ENCODE measurements around the gene DNAJC15.
A peak's percentile ranks its signal among the peaks of the same experiment; 100 is the strongest.

Gene DNAJC15

GRCh38 chr13:43054803-43055802, 31.7 kb downstream of the DNAJC15 start:
- Histone ChIP-seq H3K18ac (ENCODE audit: low read length) (no peak overlapping the region), H2BK15ac (ENCODE audit: low read length) (no peak overlapping the region), H3K4me3 (ENCODE audit: low read length in 2 of 2) (peak overlapping the region in 1 of 2 donors; percentile 12), H4K91ac (ENCODE audit: low read depth, low read length, poor library complexity) (no peak overlapping the region), H2AK5ac (ENCODE audit: low read depth, low read length) (no peak overlapping the region), H3K9me3 (replicated peaks in 1 of 2; ENCODE audit: control insufficient read depth in 2 of 2, insufficient read depth in 1 of 2, low read depth in 1 of 2, low read length in 2 of 2) (peaks cover 0 to 5% of the 10 kb centered on the region in 2 donors), H3K79me1 (ENCODE audit: low read depth, low read length) (no peaks in the 10 kb centered on the region), H3K4ac (ENCODE audit: low read length) (no peak overlapping the region), H3K27me3 (ENCODE audit: control insufficient read depth in 3 of 3, insufficient read depth in 3 of 3, low read depth in 1 of 3, low read length in 3 of 3) (no peaks in the 10 kb centered on the region), H3K9ac (ENCODE audit: low read depth, low read length, poor library complexity) (no peak overlapping the region), H3K4me2 (ENCODE audit: insufficient read depth, low read length, poor library complexity, severe bottlenecking) (peak overlapping the region; percentile 43), H3K4me1 (ENCODE audit: control insufficient read depth in 2 of 2, insufficient read depth in 1 of 2, low read depth in 1 of 2, low read length in 2 of 2) (peaks cover 0 to 4% of the 10 kb centered on the region in 2 donors), H2BK120ac (ENCODE audit: low read depth, low read length) (no peak overlapping the region), H3K23ac (ENCODE audit: low read depth, low read length, poor library complexity) (no peak overlapping the region), H3K14ac (ENCODE audit: low read length) (no peak overlapping the region), H2AFZ (ENCODE audit: low read length) (peak overlapping the region; percentile 58), H4K8ac (ENCODE audit: low read depth, low read length) (no peak overlapping the region), H2BK12ac (ENCODE audit: low read length) (no peak overlapping the region), H2BK5ac (ENCODE audit: low read length) (no peak overlapping the region), H3K27ac (replicated peaks; ENCODE audit: low read length) (peak overlapping the region; percentile 74), H3K36me3 (replicated peaks in 1 of 2; ENCODE audit: control insufficient read depth in 2 of 2, insufficient read depth in 2 of 2, low read length in 2 of 2) (no peaks in the 10 kb centered on the region)
- peak; percentile 70 for DNase-seq (ENCODE audit: low spot score)
- no CpG with 5 or more reads among the region's 13 CpGs for WGBS, 2 donors (ENCODE audit: extremely low coverage in 2 of 2, insufficient read length in 2 of 2, insufficient replicate concordance in 1 of 2)

GRCh38 chr13:43057653-43058317, 34.4 kb downstream of the DNAJC15 start:
- WGBS, 2 donors (ENCODE audit: extremely low coverage in 2 of 2, insufficient read length in 2 of 2, insufficient replicate concordance in 1 of 2) = no CpG with 5 or more reads among the region's 3 CpGs
- Histone ChIP-seq H2BK120ac (ENCODE audit: low read depth, low read length) (no peak overlapping the region), H3K36me3 (replicated peaks in 1 of 2; ENCODE audit: control insufficient read depth in 2 of 2, insufficient read depth in 2 of 2, low read length in 2 of 2) (no peaks in the 10 kb centered on the region), H3K4me1 (ENCODE audit: control insufficient read depth in 2 of 2, insufficient read depth in 1 of 2, low read depth in 1 of 2, low read length in 2 of 2) (peaks cover 0 to 4% of the 10 kb centered on the region in 2 donors), H3K23ac (ENCODE audit: low read depth, low read length, poor library complexity) (no peak overlapping the region), H2BK12ac (ENCODE audit: low read length) (no peak overlapping the region), H4K91ac (ENCODE audit: low read depth, low read length, poor library complexity) (no peak overlapping the region), H3K14ac (ENCODE audit: low read length) (no peak overlapping the region), H3K27ac (replicated peaks; ENCODE audit: low read length) (no peak overlapping the region), H3K79me1 (ENCODE audit: low read depth, low read length) (no peaks in the 10 kb centered on the region), H3K4ac (ENCODE audit: low read length) (no peak overlapping the region), H4K8ac (ENCODE audit: low read depth, low read length) (no peak overlapping the region), H2BK15ac (ENCODE audit: low read length) (no peak overlapping the region), H3K18ac (ENCODE audit: low read length) (no peak overlapping the region), H3K27me3 (ENCODE audit: control insufficient read depth in 3 of 3, insufficient read depth in 3 of 3, low read depth in 1 of 3, low read length in 3 of 3) (no peaks in the 10 kb centered on the region), H3K4me2 (ENCODE audit: insufficient read depth, low read length, poor library complexity, severe bottlenecking) (no peak overlapping the region), H2BK5ac (ENCODE audit: low read length) (no peak overlapping the region), H3K9ac (ENCODE audit: low read depth, low read length, poor library complexity) (no peak overlapping the region), H2AFZ (ENCODE audit: low read length) (peak overlapping the region; percentile 70), H3K4me3 (ENCODE audit: low read length in 2 of 2) (no peak overlapping the region), H3K9me3 (replicated peaks in 1 of 2; ENCODE audit: control insufficient read depth in 2 of 2, insufficient read depth in 1 of 2, low read depth in 1 of 2, low read length in 2 of 2) (peaks cover 0 to 5% of the 10 kb centered on the region in 2 donors), H2AK5ac (ENCODE audit: low read depth, low read length) (no peak overlapping the region)
- no peak for DNase-seq (ENCODE audit: low spot score)

DNA sequence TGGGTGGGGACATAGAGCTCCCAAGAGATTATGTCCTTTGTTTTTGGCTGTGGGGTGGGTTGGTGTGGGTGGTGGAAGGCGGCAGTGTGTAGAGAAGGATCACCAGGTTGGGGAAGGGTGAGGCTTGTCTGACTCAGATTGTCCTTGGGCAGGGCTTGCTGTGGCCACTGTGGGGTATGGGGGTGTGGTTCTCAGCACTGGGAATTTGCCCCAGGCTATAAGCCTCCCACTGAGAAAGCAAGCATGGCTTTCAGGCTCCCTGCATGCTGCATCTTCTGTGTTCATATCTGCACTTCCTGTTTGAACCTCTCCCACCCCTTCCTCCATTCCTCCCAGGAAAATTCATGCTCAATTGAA, 34.9 kb downstream of the DNAJC15 start:
- DNase-seq (ENCODE audit: low spot score) = no peak
- no peaks in the 10 kb centered on the region for H3K79me1 ChIP-seq (ENCODE audit: low read depth, low read length)
- peaks cover 0 to 4% of the 10 kb centered on the region in 2 donors for H3K4me1 ChIP-seq (ENCODE audit: control insufficient read depth in 2 of 2, insufficient read depth in 1 of 2, low read depth in 1 of 2, low read length in 2 of 2)
- H3K27ac ChIP-seq (replicated peaks; ENCODE audit: low read length) = no peak overlapping the region
- no peak overlapping the region for H3K9ac ChIP-seq (ENCODE audit: low read depth, low read length, poor library complexity)
- H3K9me3 ChIP-seq (replicated peaks in 1 of 2; ENCODE audit: control insufficient read depth in 2 of 2, insufficient read depth in 1 of 2, low read depth in 1 of 2, low read length in 2 of 2) = peaks cover 0 to 5% of the 10 kb centered on the region in 2 donors
- no peak overlapping the region for H2BK15ac ChIP-seq (ENCODE audit: low read length)
- no peak overlapping the region for H2BK120ac ChIP-seq (ENCODE audit: low read depth, low read length)
- no peak overlapping the region for H3K14ac ChIP-seq (ENCODE audit: low read length)
- no peak overlapping the region for H3K18ac ChIP-seq (ENCODE audit: low read length)
- H3K4me2 ChIP-seq (ENCODE audit: insufficient read depth, low read length, poor library complexity, severe bottlenecking) = no peak overlapping the region
- H3K23ac ChIP-seq (ENCODE audit: low read depth, low read length, poor library complexity) = no peak overlapping the region
- no peak overlapping the region for H2BK5ac ChIP-seq (ENCODE audit: low read length)
- no peaks in the 10 kb centered on the region for H3K27me3 ChIP-seq (ENCODE audit: control insufficient read depth in 3 of 3, insufficient read depth in 3 of 3, low read depth in 1 of 3, low read length in 3 of 3)
- H2BK12ac ChIP-seq (ENCODE audit: low read length) = no peak overlapping the region
- H3K4ac ChIP-seq (ENCODE audit: low read length) = no peak overlapping the region
- peak overlapping the region; percentile 29 for H2AFZ ChIP-seq (ENCODE audit: low read length)
- H3K36me3 ChIP-seq (replicated peaks in 1 of 2; ENCODE audit: control insufficient read depth in 2 of 2, insufficient read depth in 2 of 2, low read length in 2 of 2) = no peaks in the 10 kb centered on the region
- H3K4me3 ChIP-seq (ENCODE audit: low read length in 2 of 2) = no peak overlapping the region
- no peak overlapping the region for H2AK5ac ChIP-seq (ENCODE audit: low read depth, low read length)
- H4K8ac ChIP-seq (ENCODE audit: low read depth, low read length) = no peak overlapping the region
- no CpG with 5 or more reads among the region's 1 CpG for WGBS, 2 donors (ENCODE audit: extremely low coverage in 2 of 2, insufficient read length in 2 of 2, insufficient replicate concordance in 1 of 2)
- no peak overlapping the region for H4K91ac ChIP-seq (ENCODE audit: low read depth, low read length, poor library complexity)

DNA sequence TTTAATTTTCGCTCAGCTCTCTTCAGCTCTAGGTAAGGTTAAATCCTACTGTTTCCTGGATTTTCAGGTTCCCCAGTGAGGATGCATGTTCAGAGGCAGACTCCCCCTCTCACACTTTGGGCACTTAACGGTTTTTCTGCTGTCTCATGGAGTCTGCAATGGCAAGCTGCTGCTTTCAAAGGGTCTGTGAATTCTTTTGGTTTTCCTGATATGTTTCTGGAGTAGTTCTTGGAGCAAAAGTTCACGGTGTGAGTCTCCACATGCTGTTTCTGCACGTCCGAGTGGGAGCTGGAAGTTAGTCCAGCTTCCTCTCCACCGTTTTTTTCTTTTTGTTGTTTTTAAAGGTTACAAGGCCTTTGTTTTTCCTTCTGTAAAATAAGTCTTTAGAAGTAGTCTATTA, 35.4 kb downstream of the DNAJC15 start:
- Histone ChIP-seq H3K27me3 (ENCODE audit: control insufficient read depth in 3 of 3, insufficient read depth in 3 of 3, low read depth in 1 of 3, low read length in 3 of 3) (no peaks in the 10 kb centered on the region), H3K4me1 (ENCODE audit: control insufficient read depth in 2 of 2, insufficient read depth in 1 of 2, low read depth in 1 of 2, low read length in 2 of 2) (peaks cover 0 to 3% of the 10 kb centered on the region in 2 donors), H2AFZ (ENCODE audit: low read length) (peak overlapping the region; percentile 29), H2BK5ac (ENCODE audit: low read length) (no peak overlapping the region), H3K14ac (ENCODE audit: low read length) (no peak overlapping the region), H3K79me1 (ENCODE audit: low read depth, low read length) (no peaks in the 10 kb centered on the region), H2BK12ac (ENCODE audit: low read length) (no peak overlapping the region), H3K27ac (replicated peaks; ENCODE audit: low read length) (no peak overlapping the region), H2BK15ac (ENCODE audit: low read length) (no peak overlapping the region), H4K8ac (ENCODE audit: low read depth, low read length) (no peak overlapping the region), H3K9ac (ENCODE audit: low read depth, low read length, poor library complexity) (no peak overlapping the region), H3K36me3 (replicated peaks in 1 of 2; ENCODE audit: control insufficient read depth in 2 of 2, insufficient read depth in 2 of 2, low read length in 2 of 2) (no peaks in the 10 kb centered on the region), H3K9me3 (replicated peaks in 1 of 2; ENCODE audit: control insufficient read depth in 2 of 2, insufficient read depth in 1 of 2, low read depth in 1 of 2, low read length in 2 of 2) (peaks cover 0 to 5% of the 10 kb centered on the region in 2 donors), H2BK120ac (ENCODE audit: low read depth, low read length) (no peak overlapping the region), H3K4me2 (ENCODE audit: insufficient read depth, low read length, poor library complexity, severe bottlenecking) (no peak overlapping the region), H3K4ac (ENCODE audit: low read length) (no peak overlapping the region), H2AK5ac (ENCODE audit: low read depth, low read length) (no peak overlapping the region), H3K18ac (ENCODE audit: low read length) (no peak overlapping the region), H3K4me3 (ENCODE audit: low read length in 2 of 2) (no peak overlapping the region), H4K91ac (ENCODE audit: low read depth, low read length, poor library complexity) (no peak overlapping the region), H3K23ac (ENCODE audit: low read depth, low read length, poor library complexity) (no peak overlapping the region)
- no peak for DNase-seq (ENCODE audit: low spot score)
- no CpG with 5 or more reads among the region's 6 CpGs for whole genome bisulfite sequencing, 2 donors (ENCODE audit: extremely low coverage in 2 of 2, insufficient read length in 2 of 2, insufficient replicate concordance in 1 of 2)

All from neuronal stem cell (in vitro differentiated cells).